ENCODE data around the gene TMEM256. TPM values are rescaled to one million over a fixed set of nuclear protein-coding genes. Genes with fewer than 3 reads are reported as not detected.

Gene TMEM256
- total RNA-seq, 1 experiment from 2014 or later, result 151 TPM

DNA sequence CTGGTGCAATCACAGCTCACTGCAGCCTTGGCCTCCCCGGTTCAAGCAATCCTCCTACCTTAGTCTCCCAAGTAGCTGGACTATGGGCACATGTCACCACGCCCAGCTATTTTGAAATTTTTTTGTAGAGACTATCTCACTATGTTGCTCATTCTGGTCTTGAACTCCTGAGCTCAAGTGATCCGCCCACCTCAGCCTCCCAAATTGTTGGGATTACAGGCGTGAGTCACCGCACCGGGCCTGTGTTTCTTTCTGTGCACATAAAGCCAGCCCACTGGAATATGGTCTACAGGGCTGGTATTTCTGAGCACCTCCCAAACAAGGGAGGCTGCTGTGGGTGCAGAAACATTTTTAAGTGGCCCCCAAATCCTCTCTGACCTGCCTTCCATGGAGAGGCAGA is 40.6 kb downstream of the TMEM256 start:
- no peak overlapping the region for H2BK20ac ChIP-seq (ENCODE audit: low read depth, low read length, poor library complexity, severe bottlenecking)
- H3K23me2 ChIP-seq (ENCODE audit: insufficient read length, low read depth, low read length, poor library complexity, severe bottlenecking), result no peaks in the 10 kb centered on the region
- Mint-ChIP-seq H3K27me3 (ENCODE audit: low read depth) (peaks cover 6% of the 10 kb centered on the region; the same call in 1 of the 2 replicates), H3K36me3 (ENCODE audit: insufficient read depth in 1 of 3, low read depth in 3 of 3) (no peaks in the 10 kb centered on the region), H3K4me3 (no peak overlapping the region), H3K27ac (no peak overlapping the region), H3K9me3 (no peaks in the 10 kb centered on the region), H3K4me1 (peaks cover 9 to 14% of the 10 kb centered on the region in 2 experiments)
- DNase-seq, result no peak
- no peaks in the 10 kb centered on the region for H3K79me2 ChIP-seq (ENCODE audit: insufficient read depth, low read length)
- no peak overlapping the region for H2AK5ac ChIP-seq (ENCODE audit: insufficient read length, low read length)
- H3K4ac ChIP-seq (ENCODE audit: low read depth, low read length), result no peak overlapping the region
- no peak overlapping the region for H4K8ac ChIP-seq (replicated peaks; ENCODE audit: insufficient read length, low read depth, low read length)
- no peak overlapping the region for H3K56ac ChIP-seq (ENCODE audit: insufficient read length, low read depth, low read length)
- no peak overlapping the region for H2BK15ac ChIP-seq (ENCODE audit: low read depth, low read length)
- no peak overlapping the region for H2BK12ac ChIP-seq (ENCODE audit: insufficient read length, low read depth, low read length)
- no peak overlapping the region for H3K14ac ChIP-seq (ENCODE audit: insufficient read depth, low read length)
- H3K9me3 ChIP-seq (ENCODE audit: control insufficient read depth, low read depth, low read length), result no peaks in the 10 kb centered on the region
- H3K4me2 ChIP-seq (ENCODE audit: insufficient read depth, insufficient read length, low read length), result no peak overlapping the region
- no peak overlapping the region for H3K9ac ChIP-seq (ENCODE audit: extremely low read depth, insufficient read length, low read length)
- H3T11ph ChIP-seq (ENCODE audit: low read length), result no peak overlapping the region
- no peak overlapping the region for H2AFZ ChIP-seq (ENCODE audit: low read length)
- no peak for TF ChIP-seq CTCF (conservative IDR thresholded peaks at IDR 0.05)
- H3K27me3 ChIP-seq (ENCODE audit: insufficient read depth, low read length), result no peaks in the 10 kb centered on the region
- no peak overlapping the region for H2BK120ac ChIP-seq (ENCODE audit: low read depth, low read length, poor library complexity, severe bottlenecking)
- no peak overlapping the region for H3K18ac ChIP-seq (ENCODE audit: insufficient read length, low read depth, low read length)
- no peaks in the 10 kb centered on the region for H4K20me1 ChIP-seq (ENCODE audit: control insufficient read depth, insufficient read depth, insufficient read length)
- H4K91ac ChIP-seq (ENCODE audit: insufficient read length, low read depth, low read length), result no peak overlapping the region
- H3K79me1 ChIP-seq (ENCODE audit: insufficient read depth, low read depth, low read length, poor library complexity, severe bottlenecking), result no peaks in the 10 kb centered on the region
- no peak overlapping the region for H2BK5ac ChIP-seq (ENCODE audit: insufficient read length, low read length)
- H3K23ac ChIP-seq (ENCODE audit: insufficient read length, low read depth, low read length), result no peak overlapping the region
- no peak overlapping the region for H3K27ac ChIP-seq (ENCODE audit: insufficient read length, low read depth, low read length)
- no CpG with 5 or more reads among the region's 6 CpGs for WGBS (ENCODE audit: extremely low coverage, insufficient read length, low lambda C conversion rate)
- peaks cover 5% of the 10 kb centered on the region; the same call in 1 of the 2 replicates for H3K4me1 ChIP-seq (ENCODE audit: insufficient read depth, low read length)
- no peak overlapping the region for H4K5ac ChIP-seq (ENCODE audit: insufficient read length, low read depth, low read length)

All from H9 (cell line).